ENCODE data around the gene PDCD1. TPM values are rescaled to one million over a fixed set of nuclear protein-coding genes. Genes with fewer than 3 reads are reported as not detected.
"Not testable (repeated sequence)": the region's sequence is repeated elsewhere in the genome, so short reads cannot be mapped to it uniquely, and the experiment has no call there.

Gene PDCD1
- 10 to 100 TPM in 1 of 2 donors, 1 to 10 TPM in 1; 1.0 to 17.5 TPM for total RNA-seq

DNA sequence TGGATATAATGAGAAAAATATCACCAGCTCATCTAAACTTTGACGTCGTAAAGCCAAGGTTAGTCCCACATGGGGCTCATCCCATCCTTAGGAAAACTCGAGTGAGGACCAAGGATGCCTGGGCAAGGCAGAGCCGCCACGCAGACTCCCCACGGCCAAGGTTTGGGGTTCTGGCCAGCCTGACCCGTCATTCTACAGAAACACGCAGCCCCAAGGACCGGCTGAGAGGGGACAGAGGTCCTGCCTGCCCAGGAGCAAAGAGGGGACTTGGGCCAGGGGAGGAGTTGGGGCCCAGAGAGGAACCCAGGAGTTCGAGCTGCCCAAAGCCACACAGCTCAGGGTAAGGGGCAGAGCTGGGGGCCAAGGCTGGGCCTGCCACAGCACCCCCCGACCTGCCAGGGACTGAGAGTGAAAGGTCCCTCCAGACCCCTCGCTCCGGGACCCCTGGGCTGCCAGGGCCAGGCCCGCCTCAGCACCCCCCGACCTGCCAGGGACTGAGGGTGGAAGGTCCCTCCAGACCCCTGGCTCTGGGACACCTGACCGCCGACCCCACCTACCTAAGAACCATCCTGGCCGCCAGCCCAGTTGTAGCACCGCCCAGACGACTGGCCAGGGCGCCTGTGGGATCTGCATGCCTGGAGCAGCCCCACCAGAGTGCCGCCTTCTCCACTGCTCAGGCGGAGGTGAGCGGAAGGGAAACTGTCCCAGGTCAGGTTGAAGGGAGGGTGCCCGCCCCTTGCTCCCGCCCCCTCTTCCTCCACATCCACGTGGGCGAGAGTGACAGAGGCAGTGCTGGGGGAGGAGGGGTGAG lies at the start of gene PDCD1:
TSS of gene PDCD1 (minus strand) at position 689 of the 811 bp plus-strand sequence. CDS start at position 633, 56 bp downstream.
- Histone ChIP-seq H3K4me3 (peak within 1 kb of the TSS; percentile 24 to 38), H3K9me3 (no peaks in the 10 kb centered on the region), H3K27me3 (no peaks in the 10 kb centered on the region), H3K27ac (peak within 1 kb of the TSS; percentile 93 to 98), H3K4me1 (peaks cover 0 to 43% of the 10 kb centered on the region in 2 donors), H3K36me3 (no peaks in the 10 kb centered on the region)
- no peak for DNase-seq (ENCODE audit: low spot score)
- TF ChIP-seq, protein P1, sequence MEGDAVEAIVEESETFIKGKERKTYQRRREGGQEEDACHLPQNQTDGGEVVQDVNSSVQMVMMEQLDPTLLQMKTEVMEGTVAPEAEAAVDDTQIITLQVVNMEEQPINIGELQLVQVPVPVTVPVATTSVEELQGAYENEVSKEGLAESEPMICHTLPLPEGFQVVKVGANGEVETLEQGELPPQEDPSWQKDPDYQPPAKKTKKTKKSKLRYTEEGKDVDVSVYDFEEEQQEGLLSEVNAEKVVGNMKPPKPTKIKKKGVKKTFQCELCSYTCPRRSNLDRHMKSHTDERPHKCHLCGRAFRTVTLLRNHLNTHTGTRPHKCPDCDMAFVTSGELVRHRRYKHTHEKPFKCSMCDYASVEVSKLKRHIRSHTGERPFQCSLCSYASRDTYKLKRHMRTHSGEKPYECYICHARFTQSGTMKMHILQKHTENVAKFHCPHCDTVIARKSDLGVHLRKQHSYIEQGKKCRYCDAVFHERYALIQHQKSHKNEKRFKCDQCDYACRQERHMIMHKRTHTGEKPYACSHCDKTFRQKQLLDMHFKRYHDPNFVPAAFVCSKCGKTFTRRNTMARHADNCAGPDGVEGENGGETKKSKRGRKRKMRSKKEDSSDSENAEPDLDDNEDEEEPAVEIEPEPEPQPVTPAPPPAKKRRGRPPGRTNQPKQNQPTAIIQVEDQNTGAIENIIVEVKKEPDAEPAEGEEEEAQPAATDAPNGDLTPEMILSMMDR (IDR thresholded peaks at IDR 0.05): no peak

DNA sequence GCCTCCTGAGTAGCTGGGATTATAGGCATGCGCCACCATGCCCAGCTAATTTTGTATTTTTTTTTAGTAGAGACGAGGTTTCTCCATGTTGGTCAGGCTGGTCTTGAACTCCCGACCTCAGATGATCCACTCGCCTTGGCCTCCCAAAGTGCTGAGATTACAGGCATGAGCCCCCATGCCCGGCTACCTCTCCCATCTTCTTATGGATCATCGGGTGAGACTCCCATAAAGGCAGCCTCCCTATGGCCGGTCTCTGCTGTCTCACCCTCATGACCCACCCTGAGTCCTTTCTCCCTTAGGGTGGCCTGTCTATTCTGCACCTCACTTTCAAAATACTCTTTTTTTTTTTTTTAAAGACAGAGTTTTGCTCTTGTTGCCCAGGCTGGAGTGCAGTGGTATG lies 49.1 kb upstream of the PDCD1 start:
- H3K4me1 ChIP-seq; H3K4me3 ChIP-seq; DNase-seq (ENCODE audit: low spot score); H3K27me3 ChIP-seq; H3K36me3 ChIP-seq; H3K27ac ChIP-seq; H3K9me3 ChIP-seq: not testable (repeated sequence)

DNA sequence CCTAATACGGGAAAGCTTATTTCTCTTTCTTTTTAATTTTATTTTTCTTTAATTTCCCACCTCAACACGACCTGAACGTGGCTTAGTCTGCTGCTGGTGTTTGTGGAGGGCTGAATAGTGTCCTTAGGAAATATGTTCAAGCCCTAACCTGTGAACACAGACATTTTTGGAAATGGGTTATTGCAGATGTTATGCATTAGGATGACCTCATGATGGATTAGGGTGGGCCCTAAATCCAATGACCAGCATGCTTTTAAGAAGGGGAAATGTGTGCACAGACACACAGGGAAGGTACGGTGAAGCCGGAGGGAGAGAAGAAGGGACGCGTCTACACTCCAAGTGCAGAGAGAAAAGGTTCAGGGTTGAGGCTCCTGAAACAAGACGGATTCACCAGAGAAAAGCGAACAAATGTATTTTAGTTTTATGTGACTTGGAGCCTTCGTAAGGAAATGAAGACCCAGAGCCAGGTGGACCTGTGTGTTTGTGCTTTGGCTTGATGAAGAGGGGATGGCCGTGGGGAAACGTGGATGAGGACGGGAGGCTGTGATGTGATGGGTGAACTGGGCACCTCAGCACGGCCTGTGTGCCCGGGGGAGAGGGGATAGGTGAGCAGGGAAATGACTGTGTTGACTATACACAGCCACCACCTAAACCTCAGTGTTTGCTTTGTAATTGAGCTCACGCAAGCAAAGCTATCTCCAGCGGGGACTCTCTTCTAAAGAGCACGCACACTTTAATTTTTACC lies 48.3 kb upstream of the PDCD1 start:
- Histone ChIP-seq H3K27me3 (no peaks in the 10 kb centered on the region), H3K27ac (no peak overlapping the region), H3K9me3 (no peaks in the 10 kb centered on the region), H3K4me3 (no peak overlapping the region), H3K36me3 (no peaks in the 10 kb centered on the region), H3K4me1 (peaks cover 0 to 3% of the 10 kb centered on the region in 2 donors)
- TF ChIP-seq, protein P1 (IDR thresholded peaks at IDR 0.05): no peak
- no peak for DNase-seq (ENCODE audit: low spot score)

DNA sequence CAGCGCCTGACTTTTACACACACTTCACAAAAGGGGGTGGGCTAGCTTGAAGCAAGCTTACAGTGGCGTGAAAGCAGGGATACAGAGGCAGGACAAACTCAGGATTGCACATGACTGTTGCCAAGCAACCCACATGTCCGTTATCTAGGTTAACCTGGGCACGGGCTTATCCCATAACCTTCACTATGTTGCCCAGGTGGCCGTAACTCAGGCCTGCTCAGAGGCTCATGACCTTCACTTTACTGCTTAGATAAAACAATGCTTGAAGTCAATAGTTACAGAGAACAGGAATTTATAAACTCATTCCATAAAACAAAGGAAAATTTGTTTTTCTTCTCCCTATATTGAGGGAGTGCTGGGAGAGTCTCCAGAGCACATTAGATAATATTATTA lies 47.7 kb upstream of the PDCD1 start:
- not testable (repeated sequence) for H3K4me1 ChIP-seq; H3K36me3 ChIP-seq; H3K27ac ChIP-seq; H3K27me3 ChIP-seq; H3K9me3 ChIP-seq; DNase-seq (ENCODE audit: low spot score); H3K4me3 ChIP-seq

DNA sequence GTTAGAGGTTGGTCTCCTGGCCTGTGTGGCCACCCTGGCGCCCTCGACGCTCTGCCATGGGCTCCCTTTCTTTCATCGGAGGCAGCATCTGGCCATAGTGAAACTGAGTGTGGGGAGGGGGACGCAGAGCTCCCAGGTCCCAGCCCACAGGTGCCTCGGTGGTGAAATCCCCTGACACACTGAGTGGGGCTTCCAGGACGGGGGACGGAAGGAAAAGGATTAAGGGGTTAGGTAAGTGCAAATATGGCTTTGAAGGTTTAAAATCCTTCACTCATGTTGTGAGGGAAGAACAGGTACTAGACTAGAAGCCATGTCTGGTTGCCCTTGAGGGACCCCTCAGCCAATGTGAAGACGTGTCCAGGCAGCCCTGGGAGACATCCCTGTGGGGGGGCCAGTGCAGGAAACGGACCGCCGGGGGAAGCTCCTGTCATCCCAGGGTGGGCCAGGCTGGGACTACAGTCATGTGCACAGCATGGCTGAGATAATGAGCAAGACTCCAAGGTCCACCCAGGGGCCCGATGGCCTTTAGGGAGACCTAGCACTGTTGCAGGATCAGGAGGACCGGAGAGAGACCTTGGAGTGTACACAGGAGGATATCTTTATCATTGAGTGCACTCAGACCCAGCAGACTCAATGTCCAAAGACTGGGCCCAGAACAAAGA lies 47.2 kb upstream of the PDCD1 start:
- TF ChIP-seq, protein P1 (IDR thresholded peaks at IDR 0.05): no peak
- Histone ChIP-seq H3K36me3 (no peaks in the 10 kb centered on the region), H3K4me1 (peaks cover 0 to 14% of the 10 kb centered on the region in 2 donors), H3K27ac (no peak overlapping the region), H3K4me3 (no peak overlapping the region), H3K27me3 (no peaks in the 10 kb centered on the region), H3K9me3 (no peaks in the 10 kb centered on the region)
- DNase-seq (ENCODE audit: low spot score): no peak

DNA sequence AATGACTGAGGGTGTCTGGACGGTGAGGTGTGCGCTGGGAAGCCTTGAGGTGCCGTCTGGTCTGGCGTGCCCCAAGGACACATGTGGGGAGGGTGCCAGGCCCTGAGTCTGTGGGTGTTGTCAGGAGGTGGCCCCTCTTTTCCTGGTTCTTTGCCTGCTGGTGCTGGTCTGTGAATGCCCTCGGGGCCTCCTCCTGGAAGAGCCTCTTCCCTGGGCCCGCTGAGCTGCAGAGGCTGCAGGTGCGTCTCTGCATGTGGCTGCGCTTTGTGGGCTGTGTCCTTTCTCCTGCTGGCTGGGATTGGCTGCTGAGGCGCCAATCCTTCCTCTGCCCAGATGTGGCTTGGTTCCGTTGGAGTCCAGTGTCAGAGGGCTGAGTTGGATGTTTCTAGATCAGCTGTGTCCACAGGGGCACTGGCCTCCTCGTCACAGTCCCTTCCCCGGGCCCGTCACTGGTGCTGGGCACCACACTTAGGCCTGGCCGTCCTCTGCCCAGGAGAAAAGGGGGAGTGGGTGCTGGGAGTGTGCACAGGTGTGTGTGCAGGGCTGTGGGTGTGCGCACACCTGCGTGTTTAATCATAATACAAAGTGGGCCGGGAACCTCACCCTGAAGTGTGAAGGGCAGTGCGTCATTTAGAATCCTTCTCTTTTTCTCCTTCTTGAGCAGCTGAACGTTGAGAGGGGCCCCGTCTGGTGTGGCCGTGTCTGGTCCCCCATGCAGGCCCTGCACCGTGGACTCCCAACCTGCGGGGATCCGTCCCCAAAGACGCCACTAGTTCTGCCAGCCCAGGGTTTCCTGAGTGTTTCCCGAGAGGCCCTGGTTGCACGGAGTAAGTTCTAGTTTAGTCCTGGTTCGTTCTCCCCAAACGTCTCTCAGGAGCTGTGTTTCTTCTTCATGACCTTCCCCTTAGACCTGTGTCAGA lies 46.4 kb upstream of the PDCD1 start:
- Histone ChIP-seq H3K27me3 (no peaks in the 10 kb centered on the region), H3K36me3 (no peaks in the 10 kb centered on the region), H3K4me3 (no peak overlapping the region), H3K27ac (no peak overlapping the region), H3K4me1 (peaks cover 0 to 22% of the 10 kb centered on the region in 2 donors), H3K9me3 (no peaks in the 10 kb centered on the region)
- TF ChIP-seq, protein P1 (IDR thresholded peaks at IDR 0.05): no peak
- DNase-seq (ENCODE audit: low spot score): no peak

Data from right atrium auricular region (tissue), 2 donors.